GF-D8 (cell line): ENCODE results near the gene NDRG2.
"Not testable (repeated sequence)": the region's sequence is repeated elsewhere in the genome, so short reads cannot be mapped to it uniquely, and the experiment has no call there.

Experiments used
- DNase-seq: peaks from one replicate; lab custom pipeline; 2025; lab: John Stamatoyannopoulos, UW

The NDRG2 gene

DNA sequence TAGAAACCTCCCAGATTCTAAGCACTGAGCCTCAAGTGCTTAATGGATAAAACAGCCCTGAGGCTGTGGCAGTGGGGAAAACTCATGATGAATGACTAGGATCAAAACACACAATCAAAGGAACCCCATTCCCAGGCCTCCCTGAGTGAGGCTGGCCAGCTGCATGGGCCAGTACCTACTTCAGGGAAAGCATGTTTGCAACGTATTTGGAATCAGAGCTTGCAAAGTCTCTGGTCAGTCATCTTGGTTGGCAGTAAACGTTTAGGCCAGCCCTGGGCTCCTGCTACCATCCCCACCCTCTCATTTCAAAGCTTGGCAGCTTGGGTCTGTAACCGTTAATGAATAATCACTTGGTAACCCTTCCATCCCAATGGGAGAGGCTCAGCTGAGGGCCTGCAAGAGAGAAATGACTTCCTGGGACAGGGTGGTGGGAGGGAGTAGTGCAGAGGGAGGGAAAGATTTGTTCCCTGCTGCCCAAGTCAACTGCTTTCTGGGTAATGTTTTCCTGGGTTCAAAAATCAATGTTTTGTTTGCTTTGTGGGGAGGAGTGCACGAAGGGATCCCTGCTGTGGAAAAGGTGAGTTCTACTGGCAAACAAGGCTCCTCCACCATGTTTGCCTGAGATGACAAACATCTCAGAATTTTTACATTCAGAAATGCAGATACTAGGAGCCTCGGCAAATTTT is 30.7 kb upstream of the NDRG2 start:
- DNase-seq: no peak

DNA sequence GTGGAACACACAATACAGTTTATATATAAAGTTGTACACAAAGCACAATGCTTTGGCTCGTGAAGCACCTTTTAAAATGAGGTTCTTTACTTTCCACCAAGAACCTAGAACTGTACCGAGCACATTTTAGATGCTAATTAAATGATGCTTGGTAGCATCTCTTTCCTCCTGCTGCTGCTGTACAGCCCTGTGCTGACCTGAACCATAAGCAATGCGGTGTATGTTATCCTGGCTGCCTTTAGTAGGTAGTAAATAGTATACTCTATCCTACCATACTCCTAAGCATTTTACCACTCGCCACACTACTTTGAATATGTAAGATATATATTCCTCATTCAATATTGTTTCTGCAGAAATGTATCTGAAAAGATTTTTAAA is 29.9 kb upstream of the NDRG2 start:
- no peak for DNase-seq

GRCh38 chr14:21054123-21054767 is 29.4 kb upstream of the NDRG2 start:
- no peak for DNase-seq

DNA sequence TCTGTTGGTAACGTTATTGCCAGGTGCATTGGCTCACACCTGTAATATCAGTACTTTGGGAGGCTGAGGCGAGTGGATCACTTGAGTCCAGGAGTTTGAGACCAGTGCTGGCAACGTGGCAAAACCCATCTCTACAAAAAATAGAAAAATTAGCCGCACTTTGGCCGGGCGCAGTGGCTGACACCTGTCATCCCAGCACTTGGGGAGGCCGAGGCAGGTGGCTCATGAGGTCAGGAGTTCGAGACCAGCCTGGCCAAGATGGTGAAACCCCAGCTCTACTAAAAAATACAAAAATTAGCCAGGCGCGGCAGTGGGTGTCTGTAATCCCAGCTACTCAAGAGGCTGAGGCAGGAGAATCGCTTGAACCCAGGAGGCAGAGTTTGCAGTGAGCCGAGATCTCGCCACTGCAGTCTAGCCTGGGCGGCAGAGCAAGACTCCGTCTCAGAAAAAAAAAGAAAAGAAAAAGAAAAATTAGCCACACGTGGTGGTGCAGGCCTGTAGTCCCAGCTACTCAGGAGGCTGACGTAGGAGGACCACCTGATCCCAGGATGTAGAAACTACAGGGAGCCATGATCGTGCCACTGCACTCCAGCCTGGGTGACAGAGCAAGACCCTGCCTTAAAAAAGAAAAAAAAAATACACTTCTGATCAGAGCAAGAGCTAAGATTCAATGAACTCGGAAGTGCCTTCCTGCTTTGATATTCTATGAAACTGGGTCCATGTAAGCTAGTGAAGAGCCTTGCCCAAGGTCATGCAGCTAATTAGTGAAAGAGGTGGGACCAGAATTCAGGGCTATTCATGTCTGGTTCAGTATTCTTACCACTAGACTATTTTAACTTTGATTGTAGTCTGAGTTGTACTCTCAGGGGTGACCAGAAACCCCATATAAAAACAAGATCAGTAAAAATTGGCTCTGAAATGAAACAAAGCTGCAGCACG is 28.6 kb upstream of the NDRG2 start:
- DNase-seq: no peak

- no peak for DNase-seq
Measured at GRCh38 chr14:21050597-21050996, 25.7 kb upstream of the NDRG2 start.

DNA sequence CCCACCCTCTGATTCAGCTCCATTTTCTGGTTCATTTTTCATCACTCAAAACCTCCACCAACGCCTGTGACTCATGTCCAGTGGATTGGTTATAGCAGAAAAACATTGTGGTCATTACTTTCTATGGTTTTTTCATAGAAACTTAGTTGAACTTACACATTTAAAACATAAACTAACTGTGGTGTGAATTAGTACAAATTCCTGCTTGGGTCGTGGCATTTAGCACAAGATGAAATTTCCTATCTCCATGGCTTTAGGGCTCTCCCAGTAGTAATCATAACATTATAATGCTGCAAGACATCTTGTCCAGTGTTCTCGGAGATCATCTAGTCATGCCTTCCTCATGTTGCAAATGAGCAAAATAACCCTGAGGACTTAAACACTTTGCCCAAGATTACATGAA is 24.4 kb upstream of the NDRG2 start:
- no peak for DNase-seq

GRCh38 chr14:21048638-21049037 is 23.8 kb upstream of the NDRG2 start:
- DNase-seq: no peak

- no peak for DNase-seq
Measured at GRCh38 chr14:21047378-21047781, 22.5 kb upstream of the NDRG2 start.

DNA sequence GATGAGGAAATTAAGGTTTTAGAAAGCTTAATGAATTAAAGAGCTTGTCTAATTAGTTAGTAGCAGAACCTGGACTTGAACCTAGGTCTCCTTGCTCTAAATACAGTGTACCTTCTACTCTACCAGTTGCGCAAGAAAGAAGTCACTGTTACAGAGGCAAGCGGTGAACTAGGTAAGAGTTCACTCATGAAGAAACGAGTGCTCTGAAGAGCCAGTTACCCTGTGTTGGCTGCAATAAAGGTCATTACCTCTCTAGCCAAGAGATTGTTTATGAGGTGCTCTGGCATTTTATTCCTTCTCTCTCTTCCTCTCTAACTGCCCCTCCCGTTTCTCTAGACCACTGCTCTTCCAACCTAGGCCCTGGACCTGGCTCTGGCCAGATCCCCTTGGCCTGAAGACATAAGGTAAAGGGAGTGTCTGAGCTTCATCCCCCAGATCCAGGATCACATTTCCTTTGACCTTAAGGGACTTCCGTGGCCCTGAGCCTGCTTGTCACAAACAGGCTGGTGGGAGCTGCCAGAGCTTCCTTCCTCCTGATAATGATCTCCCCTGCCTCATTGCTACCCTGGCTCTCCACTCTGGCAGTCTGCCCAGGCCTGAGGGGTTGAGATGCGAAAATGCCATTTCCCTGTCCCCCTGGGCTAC is 19.2 kb upstream of the NDRG2 start:
- DNase-seq: peak; percentile 84

DNA sequence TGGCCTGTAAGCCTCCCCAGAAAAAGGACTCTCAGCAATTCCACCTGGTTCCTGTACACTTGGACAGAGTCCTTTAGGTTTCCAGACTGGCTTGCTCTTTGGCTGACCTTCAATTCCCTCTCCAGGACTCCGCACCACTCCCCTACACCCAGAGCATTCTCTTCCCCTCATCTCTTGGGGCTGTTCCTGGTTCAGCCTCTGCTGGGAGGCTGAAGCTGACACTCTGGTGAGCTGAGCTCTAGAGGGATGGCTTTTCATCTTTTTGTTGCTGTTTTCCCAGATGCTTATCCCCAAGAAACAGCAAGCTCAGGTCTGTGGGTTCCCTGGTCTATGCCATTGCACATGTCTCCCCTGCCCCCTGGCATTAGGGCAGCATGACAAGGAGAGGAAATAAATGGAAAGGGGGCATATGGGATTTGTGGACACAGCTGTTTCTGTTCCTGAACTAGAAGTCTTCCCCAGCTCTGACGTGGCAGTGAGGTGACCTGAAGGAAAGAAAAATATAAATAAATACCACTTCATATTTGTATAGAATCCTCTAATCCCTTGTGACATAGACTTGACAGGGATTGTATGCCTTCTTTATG is 18.6 kb upstream of the NDRG2 start:
- no peak for DNase-seq

- no peak for DNase-seq
Measured at GRCh38 chr14:21042918-21043317, 18.1 kb upstream of the NDRG2 start.

DNA sequence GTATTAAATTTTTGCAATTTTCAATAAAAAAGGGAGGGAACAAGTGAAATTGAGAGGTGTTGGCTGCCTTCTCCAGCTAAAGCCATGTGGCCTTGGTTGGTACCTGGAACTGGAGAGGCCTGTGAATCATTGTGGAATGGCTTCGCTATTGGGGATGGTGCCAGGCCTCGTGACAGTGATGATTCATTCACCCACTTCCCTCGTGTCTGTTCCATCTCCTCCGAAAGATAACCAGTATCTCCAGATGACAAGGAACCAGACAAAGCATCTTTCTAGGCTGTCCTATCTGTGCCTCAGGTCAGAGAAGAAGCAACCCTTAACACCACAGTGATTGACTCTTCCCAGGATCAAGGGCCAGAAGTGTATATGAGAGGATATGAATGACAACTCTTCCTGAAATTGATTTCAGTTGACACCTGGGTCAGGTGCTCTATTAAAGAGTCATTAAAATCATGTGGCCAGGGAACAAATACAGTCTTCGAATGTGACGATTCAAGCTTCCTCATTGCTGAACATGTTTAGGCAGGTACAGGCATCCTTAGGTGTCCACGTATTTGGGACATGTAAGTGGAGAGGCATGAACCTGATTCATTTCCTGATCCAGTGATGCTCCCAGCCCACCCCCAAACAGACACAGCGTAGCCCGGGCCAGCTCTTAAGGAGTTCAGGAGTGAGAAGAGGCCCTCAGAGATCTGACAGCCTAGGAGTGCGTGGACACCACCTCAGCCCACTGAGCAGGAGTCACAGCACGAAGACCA is 17.0 kb upstream of the NDRG2 start, which contains the start of gene RNASE7:
Gene RNASE7, plus strand, starts transcription at position 687 of the 758 bp plus-strand sequence. CDS start 631 bp downstream, outside the sequence.
- no peak for DNase-seq

GRCh38 chr14:21040941-21041340 is 16.1 kb upstream of the NDRG2 start:
- DNase-seq: not testable (repeated sequence)

GRCh38 chr14:21040370-21040925 is 15.6 kb upstream of the NDRG2 start:
- DNase-seq: no peak

DNA sequence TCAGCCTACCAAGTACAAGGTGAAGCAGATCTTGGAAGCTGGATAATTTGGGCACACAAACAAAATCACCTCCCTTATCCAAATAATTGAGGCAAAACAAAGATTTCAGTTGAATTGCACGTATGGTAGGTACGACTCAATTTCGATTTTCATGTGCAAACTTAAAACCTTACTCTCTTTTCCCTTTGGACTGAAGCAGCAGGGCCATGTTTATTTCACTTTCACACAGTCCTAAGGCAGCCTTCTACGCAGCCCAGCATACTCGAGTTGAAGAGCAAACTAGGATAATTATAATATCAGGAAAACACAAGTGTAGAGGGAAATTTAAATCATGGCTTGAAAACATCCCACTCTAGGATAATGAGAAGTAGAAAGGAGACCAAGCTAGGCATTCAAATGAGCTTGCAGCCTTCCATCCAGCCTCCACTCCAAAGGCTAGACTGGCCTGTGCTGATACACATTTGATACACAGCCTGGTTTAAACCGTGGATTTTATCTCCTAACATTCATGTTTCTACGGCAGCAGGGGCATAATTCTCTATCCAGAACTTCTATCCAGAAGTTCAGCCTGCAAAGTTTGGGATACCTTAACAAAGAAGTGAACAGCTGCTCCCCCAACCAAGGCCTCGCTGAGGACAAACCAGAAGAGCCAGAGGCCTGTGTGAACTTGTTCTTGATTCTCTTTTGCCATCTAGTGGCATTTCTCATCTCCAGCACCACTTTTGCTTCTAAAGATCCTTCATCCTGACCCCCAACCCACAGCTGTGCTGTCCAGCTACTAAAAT is 14.9 kb upstream of the NDRG2 start:
- DNase-seq: peak; percentile 22

- DNase-seq: no peak
Measured at GRCh38 chr14:21038441-21039422, 13.9 kb upstream of the NDRG2 start.

DNA sequence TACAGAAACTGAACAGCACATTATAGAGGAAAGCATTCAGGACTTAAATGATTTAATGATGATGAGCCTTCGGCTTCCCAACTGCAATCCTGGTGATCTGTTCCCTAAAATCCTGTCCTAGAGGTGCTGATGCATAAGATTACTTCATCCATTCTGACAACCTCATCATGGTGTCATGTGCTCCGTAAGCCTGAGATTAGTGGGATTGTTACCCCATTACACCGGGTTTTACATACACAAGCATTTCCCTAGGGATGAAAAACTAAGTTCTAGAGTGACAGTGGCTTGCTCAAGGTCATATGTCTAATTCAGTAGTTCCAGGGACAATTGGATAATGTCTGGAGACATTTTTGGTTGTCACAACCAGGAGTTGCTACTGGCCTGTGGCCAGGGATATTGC is 12.3 kb upstream of the NDRG2 start:
- no peak for DNase-seq

DNA sequence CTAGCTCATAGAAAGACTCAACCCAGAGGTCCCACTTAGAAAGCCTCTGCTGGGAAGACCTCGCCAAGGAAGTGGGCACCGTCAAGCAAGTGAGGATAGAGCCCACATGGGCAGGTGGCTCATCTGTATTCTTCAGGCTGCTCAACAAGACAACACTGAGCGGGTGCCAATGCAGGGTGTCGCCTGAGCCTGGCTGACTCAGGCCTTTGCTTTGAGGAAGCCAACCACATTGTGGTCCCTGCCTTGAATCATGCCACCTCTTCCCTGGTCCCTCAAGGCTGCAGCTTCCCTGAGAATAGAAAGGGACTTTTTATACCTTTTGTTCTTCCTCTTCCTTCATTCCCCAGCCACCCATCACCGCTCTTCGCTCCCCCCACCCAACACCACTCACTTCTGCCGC is 11.9 kb upstream of the NDRG2 start:
- DNase-seq: no peak

DNA sequence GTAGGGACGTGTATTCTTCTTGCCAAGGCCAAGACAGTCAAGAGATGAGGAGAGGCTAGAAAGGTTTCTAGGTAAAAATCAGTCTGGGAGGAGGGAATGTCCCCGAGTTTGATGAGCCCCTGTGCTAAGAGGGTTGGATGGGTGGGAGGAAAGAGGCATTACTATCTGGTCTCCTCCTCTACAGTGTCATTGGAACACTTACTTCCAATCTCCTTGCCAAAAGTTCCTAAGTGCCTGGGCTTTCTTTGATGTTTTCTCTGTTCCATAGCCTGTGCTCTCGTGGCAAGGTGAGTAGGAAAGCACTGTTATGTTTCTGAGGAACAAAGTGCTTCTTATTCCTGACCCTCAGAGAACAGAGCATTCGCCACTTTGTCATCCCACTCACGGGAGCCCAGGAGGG is 9.8 kb upstream of the NDRG2 start, which contains the start of gene RNASE13:
Gene RNASE13, minus strand, starts transcription at position 101 of the 400 bp plus-strand sequence. CDS start 519 bp downstream, outside the sequence.
- DNase-seq: no peak
